ENCODE data around the gene AGTRAP.
A peak's percentile ranks its signal among the peaks of the same experiment; 100 is the strongest.

AGTRAP gene

DNA sequence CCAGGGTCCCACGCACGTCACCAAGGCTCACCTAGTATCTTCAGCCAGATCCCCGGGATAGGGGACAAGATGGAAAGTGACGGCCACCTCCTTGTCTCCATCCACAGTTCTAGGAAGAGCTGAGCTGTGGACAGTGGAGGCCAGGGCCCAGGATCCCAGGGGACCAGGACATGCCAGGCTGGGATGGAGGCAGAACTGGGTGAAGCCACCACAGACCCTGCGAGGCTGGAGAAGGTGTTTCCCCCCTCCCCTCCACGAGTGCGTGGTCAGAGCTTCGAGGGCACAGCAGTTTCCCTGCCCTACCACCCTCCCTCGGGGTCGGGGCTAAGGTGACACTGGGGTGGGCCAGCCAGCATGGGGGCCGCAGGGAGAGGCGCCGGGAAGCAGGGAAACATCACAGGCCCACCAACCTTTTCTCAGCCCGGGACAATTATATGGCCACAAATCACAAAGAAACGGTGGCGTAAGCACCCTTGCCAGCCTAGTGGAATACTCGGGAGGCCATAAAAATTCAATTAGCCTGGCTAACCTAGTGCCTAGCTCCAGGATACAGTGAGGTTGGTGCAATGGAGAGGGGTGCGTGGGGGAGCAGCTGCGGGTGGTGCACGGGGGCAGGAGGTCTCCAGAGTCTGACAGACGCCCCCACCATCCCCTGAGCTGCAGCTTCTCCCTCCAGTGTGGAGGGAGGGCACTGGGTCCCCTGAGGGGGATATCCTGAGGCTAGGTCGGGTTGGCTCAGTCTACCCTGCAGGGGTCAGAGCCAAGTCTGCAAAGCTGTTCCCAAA lies 31.1 kb upstream of the AGTRAP start:
- intact Hi-C loops (cut with DNase I): no loop called here
- DNase-seq: no peak

DNA sequence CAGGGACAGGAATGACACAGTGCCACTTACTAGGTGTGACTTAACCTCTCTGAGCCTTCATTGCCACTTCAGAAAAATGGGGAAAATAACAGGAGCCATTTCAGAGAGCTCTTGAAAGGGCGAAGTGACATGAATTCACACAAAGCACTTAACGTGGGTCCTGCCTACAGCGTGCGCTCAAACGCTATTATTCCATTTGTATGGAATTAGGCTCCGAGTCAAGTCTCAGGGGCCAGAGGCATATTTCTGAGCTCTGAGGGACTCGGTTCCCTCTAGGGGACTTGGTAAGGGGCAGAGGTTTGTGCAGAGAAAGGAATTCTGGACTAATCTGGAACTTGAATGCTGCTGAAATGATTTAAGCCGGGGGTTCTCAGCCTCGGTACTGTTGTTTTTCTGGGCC lies 30.3 kb upstream of the AGTRAP start:
- intact Hi-C loops (cut with DNase I): no loop called here
- no peak for DNase-seq

DNA sequence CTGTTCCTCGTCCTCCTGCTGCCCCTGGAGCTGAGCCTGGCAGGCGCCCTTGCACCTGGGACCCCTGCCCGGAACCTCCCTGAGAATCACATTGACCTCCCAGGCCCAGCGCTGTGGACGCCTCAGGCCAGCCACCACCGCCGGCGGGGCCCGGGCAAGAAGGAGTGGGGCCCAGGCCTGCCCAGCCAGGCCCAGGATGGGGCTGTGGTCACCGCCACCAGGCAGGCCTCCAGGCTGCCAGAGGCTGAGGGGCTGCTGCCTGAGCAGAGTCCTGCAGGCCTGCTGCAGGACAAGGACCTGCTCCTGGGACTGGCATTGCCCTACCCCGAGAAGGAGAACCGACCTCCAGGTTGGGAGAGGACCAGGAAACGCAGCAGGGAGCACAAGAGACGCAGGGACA lies 29.6 kb upstream of the AGTRAP start:
- DNase-seq: no peak
- intact Hi-C loops (cut with DNase I): no loop called here

DNA sequence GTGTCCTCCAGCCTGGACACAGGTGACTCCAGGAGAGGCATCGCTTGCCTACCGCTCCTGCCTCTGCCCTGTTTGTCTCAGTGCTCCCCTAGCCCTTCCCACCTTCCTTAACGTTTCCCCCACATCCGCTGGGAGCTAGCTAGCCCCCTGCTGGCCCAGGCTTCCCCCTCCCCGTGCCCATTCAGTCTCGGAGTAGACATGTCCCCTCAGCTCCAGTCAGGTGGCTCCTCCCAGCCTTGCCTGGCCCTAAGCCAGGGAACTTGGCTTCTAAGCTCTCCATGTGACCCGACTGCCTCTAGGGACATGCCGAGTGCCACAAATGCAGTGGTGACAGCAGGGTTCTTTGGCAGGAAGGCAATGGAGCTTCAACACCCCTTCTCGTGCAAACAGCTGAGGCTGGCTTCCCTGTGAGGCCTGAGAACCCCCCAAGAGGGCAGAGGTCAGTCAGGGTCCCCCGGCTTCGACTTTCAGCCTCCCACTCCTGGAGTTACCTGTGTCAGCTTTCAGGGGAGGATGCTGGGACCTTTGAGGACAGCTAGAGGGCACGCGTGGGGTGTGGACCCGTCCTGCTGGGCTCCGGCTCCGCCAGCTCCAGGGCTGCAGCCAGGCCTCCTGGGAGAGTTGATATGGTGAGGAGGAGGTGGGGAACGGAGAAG lies 28.2 kb upstream of the AGTRAP start:
- DNase-seq: peak in 2 of 10 donors; percentile 41 to 75
- intact Hi-C loops (cut with DNase I): no loop called here

DNA sequence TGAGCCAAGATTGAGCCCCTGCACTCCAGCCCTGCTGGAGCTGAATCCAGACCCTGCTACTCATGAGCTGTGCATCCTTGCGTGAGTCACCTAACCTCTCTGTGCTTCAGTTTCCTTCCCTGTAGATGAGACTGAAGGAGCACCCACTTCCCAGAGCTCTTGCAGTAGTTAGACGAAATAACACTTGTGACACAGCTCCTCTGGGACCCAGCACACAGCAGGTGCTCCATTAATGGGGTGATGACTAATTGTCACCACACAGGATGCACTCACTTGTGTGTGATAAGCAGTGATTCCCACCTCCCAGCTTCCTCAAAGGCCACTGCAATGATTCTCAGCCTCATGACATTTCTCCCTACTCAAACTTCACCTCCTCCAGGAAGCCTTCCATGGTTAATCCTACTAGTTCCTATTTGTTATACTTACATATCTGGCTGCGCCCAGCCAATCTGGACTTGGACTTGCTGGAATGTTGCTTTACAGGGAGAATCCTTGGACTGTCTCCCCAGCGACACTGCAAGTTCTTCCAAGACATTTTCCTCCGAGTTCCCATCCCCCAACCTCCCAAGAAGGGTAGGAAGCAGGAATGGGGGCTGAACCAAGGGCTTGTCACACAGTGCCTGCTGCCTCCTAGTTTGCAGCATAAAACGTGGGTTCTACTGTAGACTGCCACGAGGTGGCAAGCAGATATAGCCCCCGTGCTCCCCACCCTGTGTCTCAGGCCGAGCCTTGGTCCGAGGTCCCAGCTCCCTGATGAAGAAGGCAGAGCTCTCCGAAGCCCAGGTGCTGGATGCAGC lies 27.2 kb upstream of the AGTRAP start:
- intact Hi-C loops (cut with DNase I): no loop called here
- DNase-seq: no peak

DNA sequence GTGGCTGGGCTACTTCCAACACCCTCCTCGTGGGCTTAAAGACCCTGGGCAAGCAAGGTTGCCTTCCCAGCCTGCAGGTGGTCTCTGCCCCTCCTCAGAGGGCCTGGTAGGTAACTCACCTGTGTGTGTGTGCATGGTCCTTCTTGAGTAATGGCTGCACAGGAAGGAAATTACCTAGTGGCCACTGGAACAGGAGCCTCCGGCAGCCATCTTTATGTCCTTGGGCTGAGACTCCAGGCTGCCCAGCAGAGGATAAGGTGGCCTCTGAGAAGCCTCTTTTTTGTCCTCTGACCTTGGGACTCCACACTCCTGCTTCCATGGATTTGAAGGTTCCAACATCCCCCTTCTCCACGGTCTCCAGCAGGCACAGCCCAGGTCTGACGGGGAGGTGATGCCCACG lies 24.4 kb upstream of the AGTRAP start:
- no peak for DNase-seq
- intact Hi-C loops (cut with DNase I): no loop called here

DNA sequence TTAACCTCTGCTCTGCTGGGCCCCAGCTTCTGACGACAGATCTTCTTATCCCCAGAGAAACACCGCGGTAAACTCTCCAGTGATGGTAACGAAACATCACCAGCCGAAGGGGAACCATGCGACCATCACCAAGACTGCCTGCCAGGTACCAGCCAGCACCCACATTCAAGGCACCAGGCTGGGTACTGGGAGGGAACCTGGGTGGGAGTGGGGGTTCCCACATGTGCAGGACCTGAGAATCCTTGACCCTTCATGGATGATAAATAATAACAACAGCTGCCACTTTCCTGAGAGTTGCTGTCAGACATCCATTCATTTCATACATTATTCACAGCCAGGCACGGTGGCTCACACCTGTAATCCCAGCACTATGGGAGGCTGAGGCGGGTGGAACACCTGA lies 23.7 kb upstream of the AGTRAP start:
- intact Hi-C loops (cut with DNase I): no loop called here

DNA sequence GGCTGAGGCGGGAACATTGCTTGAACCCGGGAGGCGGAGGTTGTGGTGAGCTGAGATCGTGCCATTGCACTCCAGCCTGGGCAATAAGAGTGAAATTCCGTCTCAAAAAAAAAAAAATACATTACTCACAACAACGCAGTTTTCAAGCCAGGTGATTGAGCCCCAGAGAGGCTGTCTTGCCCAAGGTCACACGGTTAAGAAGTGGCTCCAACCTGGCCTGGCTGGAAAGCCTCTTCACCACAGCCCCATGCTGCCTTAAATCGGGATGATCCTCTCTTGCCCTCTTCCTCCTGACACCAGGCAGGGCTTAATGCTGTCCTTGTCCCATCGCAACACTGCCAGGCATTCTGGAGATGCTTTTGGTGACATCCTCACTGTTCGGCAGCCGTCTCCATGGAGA lies 22.8 kb upstream of the AGTRAP start:
- no peak for DNase-seq
- intact Hi-C loops (cut with DNase I): no loop called here

More for the DNA sequence above, 23.7 kb upstream of the AGTRAP start:
- no peak for DNase-seq

DNA sequence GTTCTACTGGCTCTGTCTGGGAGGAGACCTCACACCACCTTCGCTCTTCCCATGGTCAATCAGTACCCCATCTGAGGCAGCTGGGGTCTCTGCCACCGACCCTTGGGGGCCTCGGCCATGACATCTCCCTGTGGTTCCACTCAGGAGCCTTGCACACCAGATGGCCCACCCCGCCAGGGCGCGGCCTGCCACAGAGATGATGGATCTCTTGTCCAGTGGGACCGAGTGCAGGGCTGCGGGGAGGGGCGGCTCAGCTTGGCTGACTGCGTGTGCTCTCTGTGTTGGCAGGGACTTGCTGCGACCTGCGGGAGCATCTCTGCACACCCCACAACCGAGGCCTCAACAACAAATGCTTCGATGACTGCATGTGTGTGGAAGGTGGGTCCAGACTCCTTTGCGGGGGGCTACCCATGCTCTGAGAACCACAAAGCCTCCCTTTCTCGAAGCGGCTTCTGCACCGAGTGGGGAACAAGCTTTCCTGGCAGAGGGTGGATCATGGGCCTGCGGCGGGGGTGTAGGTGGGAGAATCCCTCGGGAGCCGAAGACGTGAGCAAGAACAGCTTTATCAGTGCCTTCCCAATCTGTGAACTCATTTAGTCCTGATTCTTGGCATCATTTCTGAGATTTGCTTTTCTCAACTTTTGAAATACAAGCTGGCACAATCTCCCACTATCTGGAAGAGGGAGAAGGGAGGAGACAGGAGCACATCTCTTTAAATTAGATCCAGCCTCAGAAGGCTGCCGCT lies 20.9 kb upstream of the AGTRAP start:
- DNase-seq: peak in 8 of 10 donors; percentile 38 to 94 (median 65)
- intact Hi-C loops (cut with DNase I): no loop called here

DNA sequence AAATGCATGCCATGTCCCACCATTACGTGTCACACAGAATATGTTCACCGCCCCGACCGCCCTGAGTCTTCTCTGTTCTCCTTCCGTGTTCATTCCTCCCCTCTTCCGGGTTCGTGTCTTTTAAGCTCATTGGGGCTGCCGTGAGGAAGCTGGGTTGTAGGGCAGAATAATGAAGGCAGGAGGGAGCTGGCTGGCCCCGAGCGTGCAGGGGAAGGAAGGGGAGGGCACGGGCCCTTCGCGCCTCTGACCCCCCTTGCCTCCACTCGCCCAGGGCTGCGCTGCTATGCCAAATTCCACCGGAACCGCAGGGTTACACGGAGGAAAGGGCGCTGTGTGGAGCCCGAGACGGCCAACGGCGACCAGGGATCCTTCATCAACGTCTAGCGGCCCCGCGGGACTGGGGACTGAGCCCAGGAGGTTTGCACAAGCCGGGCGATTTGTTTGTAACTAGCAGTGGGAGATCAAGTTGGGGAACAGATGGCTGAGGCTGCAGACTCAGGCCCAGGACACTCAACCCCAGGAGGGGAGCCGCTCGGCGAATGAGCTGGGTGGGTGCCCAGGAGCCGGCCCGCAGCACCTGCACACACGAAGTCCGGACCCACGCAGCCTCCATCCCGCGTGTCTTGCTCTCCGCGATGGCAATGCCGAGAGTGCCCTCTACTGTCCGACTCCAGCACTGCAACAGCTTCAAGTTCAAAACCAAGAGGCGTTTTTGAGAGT lies 16.5 kb upstream of the AGTRAP start:
- DNase-seq: peak; percentile 76 to 98 (median 90)
- intact Hi-C loops (cut with DNase I): loop anchor here (1.0 to 2.0 kb wide), 3 partner anchors 37 to 69 kb away; no protein-coding TSS in a partner anchor

DNA sequence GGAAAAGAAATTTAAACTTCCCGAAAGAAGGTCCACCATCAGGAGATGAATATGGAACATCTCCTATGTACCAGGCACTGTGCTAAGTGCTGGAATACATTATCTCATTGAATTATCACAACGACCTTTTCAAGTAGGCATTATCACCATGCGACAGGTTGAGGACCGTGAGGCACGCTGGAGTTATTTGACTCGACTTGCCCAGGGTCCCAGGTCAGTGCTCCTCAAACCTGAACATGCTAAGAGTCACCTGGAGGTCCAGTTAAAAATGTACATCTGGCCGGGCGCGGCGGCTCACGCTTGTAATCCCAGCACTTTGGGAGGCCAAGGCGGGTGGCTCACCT lies 15.9 kb upstream of the AGTRAP start:
- intact Hi-C loops (cut with DNase I): loop anchor here (1.0 to 2.0 kb wide), 2 partner anchors 37 to 44 kb away; no protein-coding TSS in a partner anchor
- DNase-seq: no peak

DNA sequence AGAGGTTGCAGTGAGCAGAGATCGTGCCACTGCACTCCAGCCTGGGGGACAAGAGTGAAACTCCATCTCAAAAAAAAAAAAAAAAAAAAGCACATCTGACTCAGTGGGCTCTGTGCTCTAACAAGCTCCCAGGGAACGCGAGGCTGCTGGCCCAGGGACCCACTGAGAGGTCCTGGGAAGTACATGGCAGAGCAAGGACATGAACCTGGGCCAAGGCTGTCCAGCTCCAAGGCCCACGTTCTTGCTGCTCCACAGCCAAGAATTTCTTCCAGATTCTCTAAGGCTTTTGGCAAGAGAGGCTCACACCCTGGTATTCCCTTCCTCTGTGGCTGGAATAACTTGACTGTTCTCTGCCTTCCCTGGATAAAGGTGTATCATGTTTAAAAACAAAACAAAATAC lies 15.4 kb upstream of the AGTRAP start:
- intact Hi-C loops (cut with DNase I): loop anchor here (1.0 to 2.0 kb wide), 2 partner anchors 38 to 44 kb away; no protein-coding TSS in a partner anchor
- peak in 2 of 10 donors; percentile 35 to 89 for DNase-seq

DNA sequence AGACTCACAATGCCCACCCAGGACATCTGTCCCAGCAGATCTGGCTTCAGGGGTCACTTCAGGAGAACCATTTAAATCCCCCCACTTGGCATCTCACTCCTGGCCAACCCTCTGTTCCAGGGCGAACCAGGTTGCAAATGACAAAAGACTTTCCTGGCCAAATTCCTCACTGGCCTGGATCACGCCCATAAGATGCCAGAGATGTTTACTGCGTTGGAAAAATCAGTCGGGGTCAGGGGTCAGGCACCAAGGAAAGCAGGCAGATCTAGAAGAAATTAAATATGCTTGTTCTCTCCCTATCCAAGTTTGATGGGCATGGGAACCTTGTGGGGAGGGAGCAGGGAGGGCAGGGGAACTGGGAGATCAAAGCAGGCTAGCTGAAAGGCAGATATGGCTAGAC lies 14.6 kb upstream of the AGTRAP start:
- DNase-seq: no peak
- intact Hi-C loops (cut with DNase I): loop anchor here (2.0 kb wide), 1 partner anchor 39 kb away; no protein-coding TSS in a partner anchor

DNA sequence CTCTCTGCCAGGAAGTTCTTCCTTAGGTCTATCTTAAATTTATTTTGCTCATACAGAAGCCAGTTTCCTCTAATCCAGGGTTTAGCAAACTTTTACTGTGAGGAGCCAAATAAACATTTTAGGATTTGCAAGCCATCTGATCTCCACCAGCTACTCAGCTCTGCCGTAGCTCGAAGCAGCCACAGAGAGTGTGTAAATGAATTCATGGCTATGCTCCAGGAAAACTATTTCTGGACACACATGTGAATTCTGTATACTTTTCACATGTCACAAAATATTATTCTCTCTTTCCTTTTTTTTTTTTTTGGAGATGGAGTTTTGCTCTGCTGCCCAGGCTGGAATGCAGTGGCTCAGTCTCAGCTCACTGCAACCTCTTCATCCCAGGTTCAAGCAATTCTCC lies 13.4 kb upstream of the AGTRAP start:
- intact Hi-C loops (cut with DNase I): no loop called here
- no peak for DNase-seq

DNA sequence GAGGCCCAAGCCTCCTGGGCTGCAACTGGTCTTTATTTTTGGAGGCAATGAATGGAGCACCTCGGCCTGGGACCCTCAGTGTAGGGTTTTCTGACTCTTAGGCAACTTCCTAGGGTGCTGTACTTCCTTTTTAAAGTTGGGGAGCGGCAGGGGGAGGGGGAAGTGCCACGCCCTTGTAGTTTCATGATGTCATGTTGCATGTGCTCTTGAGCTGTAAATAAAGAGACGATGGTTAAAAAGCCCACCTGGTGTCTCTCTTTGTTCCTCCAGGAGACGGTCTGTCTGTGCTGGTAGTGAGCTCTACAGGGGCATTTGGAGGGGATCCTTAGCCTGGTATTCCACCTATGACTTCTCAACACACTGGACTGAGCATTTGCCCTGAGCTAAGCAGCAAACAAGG lies 10.3 kb upstream of the AGTRAP start:
- intact Hi-C loops (cut with DNase I): no loop called here
- no peak for DNase-seq

DNA sequence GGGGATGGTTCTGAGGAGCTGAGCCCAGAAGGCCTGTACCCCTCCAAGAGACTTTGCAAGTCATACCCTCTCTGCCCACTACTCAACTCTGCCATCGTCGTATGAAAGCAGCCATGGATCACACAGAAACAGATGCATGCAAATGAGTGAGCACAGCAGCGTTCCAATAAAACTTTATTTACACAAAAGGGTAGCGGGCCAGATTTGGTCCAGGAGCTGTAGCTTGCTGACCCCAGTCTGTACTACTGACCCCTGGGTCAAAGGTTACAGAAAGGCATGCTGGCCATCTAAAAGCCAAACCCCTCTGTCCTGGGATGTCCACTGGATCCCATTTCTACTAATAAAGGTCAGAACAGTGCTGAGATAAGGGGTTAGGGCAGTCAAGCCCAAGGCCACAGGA lies 8.8 kb upstream of the AGTRAP start:
- intact Hi-C loops (cut with DNase I): no loop called here
- DNase-seq: no peak

DNA sequence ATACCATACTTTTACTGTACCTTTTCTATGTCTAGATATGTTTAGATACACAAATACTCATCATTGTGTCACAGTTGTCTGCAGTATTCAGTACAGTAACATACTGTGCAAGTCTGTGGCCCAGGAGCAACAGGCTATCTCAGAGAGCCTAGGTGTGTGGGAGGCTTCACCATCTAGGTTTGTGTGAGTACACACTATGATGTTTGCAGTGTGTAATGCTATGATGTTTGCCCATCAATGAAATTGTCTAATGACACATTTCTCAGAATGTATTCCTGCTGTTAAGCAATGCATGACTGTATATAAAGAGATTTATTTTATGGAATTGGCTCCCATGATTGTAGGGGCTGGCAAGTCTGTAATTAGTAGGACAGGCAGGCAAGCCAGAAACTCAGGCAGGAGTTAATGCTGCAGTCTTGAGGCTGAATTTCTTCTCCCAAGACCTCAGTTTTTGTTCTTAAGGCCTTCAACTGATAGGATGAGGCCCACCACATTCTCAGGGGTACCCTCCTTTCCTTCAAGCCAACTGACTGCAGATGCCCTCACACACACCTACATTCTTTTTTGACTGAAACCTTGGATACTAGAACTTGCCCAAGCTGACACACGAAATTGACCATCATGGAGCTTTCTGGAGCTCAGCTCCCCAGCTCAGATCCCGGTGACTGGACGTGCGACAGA lies 7.7 kb upstream of the AGTRAP start:
- intact Hi-C loops (cut with DNase I): no loop called here
- no peak for DNase-seq

DNA sequence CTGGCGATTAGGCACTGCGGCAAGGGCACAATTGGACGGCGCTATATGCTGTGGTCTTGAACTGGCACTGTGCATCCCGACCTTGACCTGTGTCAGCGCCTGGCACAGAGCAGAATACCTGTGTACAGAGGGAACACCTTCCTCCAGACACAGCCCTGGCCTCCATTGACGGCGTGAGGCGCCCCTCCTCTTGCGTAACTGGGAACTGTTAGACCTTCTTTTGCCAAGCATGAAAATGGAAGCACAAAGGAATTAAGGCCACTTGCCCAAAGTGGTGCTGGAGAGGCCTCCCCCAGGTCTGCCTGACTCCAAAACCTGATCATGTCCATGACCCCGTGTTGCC lies 6.8 kb upstream of the AGTRAP start:
- intact Hi-C loops (cut with DNase I): no loop called here
- no peak for DNase-seq
